ENCODE measurements around the gene PTGES2.

The PTGES2 gene

GRCh38 chr9:128146591-128147120 is 19.1 kb upstream of the PTGES2 start:
- Histone ChIP-seq H3K27me3 (no peaks in the 10 kb centered on the region), H3K9me3 (no peaks in the 10 kb centered on the region), H3K4me1 (peaks cover 0 to 12% (median 0%) of the 10 kb centered on the region in 4 donors), H3K36me3 (no peaks in the 10 kb centered on the region), H3K27ac (no peak overlapping the region), H3K4me3 (no peak overlapping the region)
- no peak for DNase-seq
- intact Hi-C loops (cut with DNase I; ENCODE audit: low total_unique reads): no loop called here
- TF ChIP-seq CTCF (IDR thresholded peaks at IDR 0.05): no peak

- Histone ChIP-seq H3K27me3 (no peaks in the 10 kb centered on the region), H3K27ac (no peak overlapping the region), H3K4me3 (no peak overlapping the region), H3K36me3 (no peaks in the 10 kb centered on the region), H3K4me1 (peaks cover 0 to 12% (median 0%) of the 10 kb centered on the region in 4 donors), H3K9me3 (no peaks in the 10 kb centered on the region)
- intact Hi-C loops (cut with DNase I; ENCODE audit: low total_unique reads): no loop called here
- DNase-seq: no peak
- no peak for TF ChIP-seq CTCF (IDR thresholded peaks at IDR 0.05)
Observed at GRCh38 chr9:128145951-128146351, 18.4 kb upstream of the PTGES2 start.

- DNase-seq: no peak
- no peak overlapping the region for H3K4me3 ChIP-seq
- no peak for TF ChIP-seq CTCF (IDR thresholded peaks at IDR 0.05)
- H3K9me3 ChIP-seq: no peaks in the 10 kb centered on the region
- H3K27ac ChIP-seq: no peak overlapping the region
- no peaks in the 10 kb centered on the region for H3K36me3 ChIP-seq
- peaks cover 0 to 12% (median 0%) of the 10 kb centered on the region in 4 donors for H3K4me1 ChIP-seq
- intact Hi-C loops (cut with DNase I; ENCODE audit: low total_unique reads): no loop called here
- no peaks in the 10 kb centered on the region for H3K27me3 ChIP-seq
Observed at GRCh38 chr9:128145536-128145935, 18.0 kb upstream of the PTGES2 start.

GRCh38 chr9:128144239-128145181 is 17.0 kb upstream of the PTGES2 start:
- no peaks in the 10 kb centered on the region for H3K9me3 ChIP-seq
- peaks cover 0 to 11% (median 0%) of the 10 kb centered on the region in 4 donors for H3K4me1 ChIP-seq
- no peaks in the 10 kb centered on the region for H3K36me3 ChIP-seq
- H3K4me3 ChIP-seq: no peak overlapping the region
- no peaks in the 10 kb centered on the region for H3K27me3 ChIP-seq
- DNase-seq: no peak
- no peak overlapping the region for H3K27ac ChIP-seq
- intact Hi-C loops (cut with DNase I; ENCODE audit: low total_unique reads): no loop called here
- TF ChIP-seq CTCF (IDR thresholded peaks at IDR 0.05): no peak

- TF ChIP-seq CTCF (IDR thresholded peaks at IDR 0.05): no peak
- H3K4me3 ChIP-seq: no peak overlapping the region
- no peak for DNase-seq
- no peaks in the 10 kb centered on the region for H3K36me3 ChIP-seq
- intact Hi-C loops (cut with DNase I; ENCODE audit: low total_unique reads): no loop called here
- H3K4me1 ChIP-seq: peaks cover 0 to 5% (median 0%) of the 10 kb centered on the region in 4 donors
- no peaks in the 10 kb centered on the region for H3K9me3 ChIP-seq
- no peaks in the 10 kb centered on the region for H3K27me3 ChIP-seq
- no peak overlapping the region for H3K27ac ChIP-seq
Observed at GRCh38 chr9:128143525-128144238, 16.2 kb upstream of the PTGES2 start.

Data from tibial artery (tissue), 4 donors.